H1 (cell line): ENCODE measurements around the gene DVL2. TPM values are rescaled to one million over a fixed set of nuclear protein-coding genes. Genes with fewer than 3 reads are reported as not detected.

Source experiments
- CTCF ChIA-PET: fragments of 300-600 bp; sonication (Branson Sonifier 250); formaldehyde crosslinking; loops from one replicate; lab custom pipeline; 2021; ENCODE audit not compliant: partially characterized antibody; lab: Charles Lee
- POLR2A ChIA-PET: fragments of 300-600 bp; sonication (Branson Sonifier 250); formaldehyde crosslinking; loops from one replicate; lab custom pipeline; 2021; ENCODE audit warnings: inconsistent platforms; ENCODE audit not compliant: partially characterized antibody; lab: Charles Lee
- DNase-seq, 2 experiments: peaks; one replicate each; pipeline versions ENCODE4 v3.0.0 to v3.0.0-alpha.2; 2010 to 2022; ENCODE audit warnings: low spot score in 2 of 2, low read depth in 1 of 2, mixed read lengths in 1 of 2
- FAIRE-seq: peaks from 2 replicates; lab custom pipeline; 2011; peaks lifted over from hg19 to GRCh38; lab: Jason Lieb, UNC
- H2AFZ ChIP-seq: 2 replicates; pipeline ENCODE4 v1.8.1; 2012; ENCODE audit warnings: low read length, inconsistent platforms
- H2AK5ac ChIP-seq: 2 replicates; pipeline ENCODE4 v1.6.1; 2013; ENCODE audit warnings: low read depth, low read length
- H2BK120ac ChIP-seq: replicated peaks from 2 replicates; pipeline ENCODE3; 2013; ENCODE audit warnings: low read depth, low read length, inconsistent platforms
- H2BK12ac ChIP-seq: 2 replicates; pipeline ENCODE4 v1.6.1; 2013; ENCODE audit warnings: low read depth, low read length
- H2BK15ac ChIP-seq: 2 replicates; pipeline ENCODE4 v1.6.1; 2013; ENCODE audit warnings: low read length
- H2BK20ac ChIP-seq: 2 replicates; pipeline ENCODE4 v1.6.1; 2013; ENCODE audit warnings: low read length
- H2BK5ac ChIP-seq: 2 replicates; pipeline ENCODE4 v1.6.1; 2013; ENCODE audit warnings: low read depth, low read length
- H3K14ac ChIP-seq: 2 replicates; pipeline ENCODE4 v1.6.1; 2013; ENCODE audit warnings: inconsistent platforms; ENCODE audit not compliant: insufficient read length
- H3K18ac ChIP-seq: 2 replicates; pipeline ENCODE4 v1.6.1; 2013; ENCODE audit warnings: low read length; ENCODE audit errors: extremely low read depth
- H3K23ac ChIP-seq: 2 replicates; pipeline ENCODE4 v1.6.1; 2013; ENCODE audit warnings: inconsistent platforms; ENCODE audit not compliant: insufficient read length
- H3K23me2 ChIP-seq: 2 replicates; pipeline ENCODE4 v1.6.1; 2013; ENCODE audit warnings: low read depth, low read length
- H3K27ac ChIP-seq: 2 replicates; pipeline ENCODE4 v1.6.1; 2011; ENCODE audit warnings: low read depth, low read length, inconsistent platforms
- H3K27me3 ChIP-seq, 4 experiments: replicated peaks in 1 of 4; 1 replicate in 1 of 4; 2 replicates in 3 of 4; pipeline versions ENCODE4 v1.6.1 to v1.8.1; 2011 to 2013; ENCODE audit warnings: low read length in 3 of 4, mild to moderate bottlenecking in 3 of 4, inconsistent platforms in 2 of 4, mixed read lengths in 2 of 4, moderate library complexity in 1 of 4; ENCODE audit not compliant: control insufficient read depth in 3 of 4, insufficient read depth in 3 of 4; ENCODE audit errors: extremely low read depth in 1 of 4
- H3K36me3 ChIP-seq, 4 experiments: 2 replicates each; pipeline versions ENCODE4 v1.6.1 to v1.8.1; 2011 to 2013; ENCODE audit warnings: mild to moderate bottlenecking in 4 of 4, low read length in 3 of 4, moderate library complexity in 2 of 4, control low read depth in 1 of 4, inconsistent platforms in 1 of 4; ENCODE audit not compliant: insufficient read depth in 4 of 4, control insufficient read depth in 2 of 4
- H3K4ac ChIP-seq: replicated peaks from 2 replicates; pipeline ENCODE3; 2013; ENCODE audit warnings: low read length, low read depth, mixed read lengths, inconsistent platforms; ENCODE audit not compliant: insufficient read length
- H3K4me1 ChIP-seq, 4 experiments: replicated peaks in 1 of 4; 1 replicate in 1 of 4; 2 replicates in 3 of 4; pipeline versions ENCODE4 v1.6.1 to v1.8.1; 2011 to 2013; ENCODE audit warnings: low read length in 3 of 4, inconsistent platforms in 2 of 4, mixed read lengths in 1 of 4; ENCODE audit not compliant: insufficient read depth in 4 of 4, control insufficient read depth in 3 of 4
- H3K4me2 ChIP-seq, 2 experiments: 2 replicates each; pipeline versions ENCODE4 v1.6.1 to v1.8.1; 2011 to 2013; ENCODE audit warnings: low read depth in 2 of 2, low read length in 2 of 2, control low read depth in 1 of 2, inconsistent platforms in 1 of 2, mild to moderate bottlenecking in 1 of 2; ENCODE audit not compliant: insufficient read depth in 1 of 2
- H3K4me3 ChIP-seq, 4 experiments: fragments of 200-600, 300-600 bp in 1 of 4; sonication (generic), shearing (Covaris generic), sonication (Bioruptor Twin) in 1 of 4; 2 replicates each; pipeline versions ENCODE4 v1.5.1 to v1.8.1; 2011 to 2016; ENCODE audit warnings: low read length in 4 of 4, low read depth in 3 of 4, control low read depth in 2 of 4, inconsistent platforms in 2 of 4, mild to moderate bottlenecking in 2 of 4, mixed read lengths in 1 of 4, moderate library complexity in 1 of 4; ENCODE audit not compliant: insufficient read depth in 2 of 4; ENCODE audit errors: extremely low read depth in 1 of 4
- H3K56ac ChIP-seq: replicated peaks from 2 replicates; pipeline ENCODE3; 2013; ENCODE audit warnings: low read depth, mild to moderate bottlenecking, mixed read lengths, low read length, inconsistent platforms; ENCODE audit not compliant: insufficient read length
- H3K79me1 ChIP-seq: 2 replicates; pipeline ENCODE4 v1.6.1; 2013; ENCODE audit warnings: low read depth, low read length, control low read depth
- H3K79me2 ChIP-seq, 2 experiments: 2 replicates each; pipeline versions ENCODE4 v1.6.1 to v1.8.1; 2012 to 2013; ENCODE audit warnings: low read length in 2 of 2, mild to moderate bottlenecking in 2 of 2, inconsistent platforms in 1 of 2; ENCODE audit not compliant: insufficient read depth in 2 of 2, control insufficient read depth in 1 of 2
- H3K9ac ChIP-seq, 4 experiments: replicated peaks in 1 of 4; 1 replicate in 1 of 4; 2 replicates in 3 of 4; pipeline versions ENCODE4 v1.6.1 to v1.8.1; 2011 to 2013; ENCODE audit warnings: low read depth in 3 of 4, low read length in 3 of 4, control low read depth in 2 of 4, mild to moderate bottlenecking in 2 of 4, moderate library complexity in 2 of 4, inconsistent platforms in 1 of 4; ENCODE audit errors: extremely low read depth in 1 of 4
- H3K9me3 ChIP-seq, 2 experiments: 2 replicates each; pipeline versions ENCODE4 v1.6.1 to v1.8.1; 2012 to 2013; ENCODE audit warnings: mild to moderate bottlenecking in 2 of 2, moderate library complexity in 2 of 2, control low read depth in 1 of 2, inconsistent platforms in 1 of 2, low read depth in 1 of 2, low read length in 1 of 2, mixed read lengths in 1 of 2; ENCODE audit not compliant: insufficient read depth in 2 of 2
- H4K20me1 ChIP-seq, 2 experiments: replicated peaks in 1 of 2; 2 replicates each; pipeline versions ENCODE3 to v1.8.1; 2011 to 2013; ENCODE audit warnings: inconsistent platforms in 2 of 2, low read length in 2 of 2, mild to moderate bottlenecking in 1 of 2; ENCODE audit not compliant: insufficient read depth in 2 of 2, control insufficient read depth in 1 of 2
- H4K5ac ChIP-seq: 2 replicates; pipeline ENCODE4 v1.6.1; 2013; ENCODE audit warnings: low read length, low read depth, mixed read lengths, inconsistent platforms; ENCODE audit not compliant: insufficient read length
- H4K8ac ChIP-seq: 2 replicates; pipeline ENCODE4 v1.8.0; 2013; ENCODE audit warnings: mild to moderate bottlenecking, moderate library complexity, low read length, inconsistent platforms; ENCODE audit not compliant: insufficient read depth; ENCODE audit errors: extremely low read depth
- H4K91ac ChIP-seq: replicated peaks from 2 replicates; pipeline ENCODE3; 2013; ENCODE audit warnings: low read length, mixed read lengths, inconsistent platforms; ENCODE audit not compliant: insufficient read length
- BACH1 ChIP-seq: IDR thresholded peaks from 2 replicates; pipeline ENCODE4 v1.6.1; 2012; ENCODE audit warnings: low read length, improper control_type of control experiment
- CBX5 ChIP-seq: fragments of 300-800, 300-1000 bp; sonication (generic); IDR thresholded peaks from 2 replicates; pipeline ENCODE4 v1.7.1; 2016; ENCODE audit warnings: antibody characterized with exemption, low read length, low read depth
- CEBPB ChIP-seq: IDR thresholded peaks from 2 replicates; pipeline ENCODE4 v1.6.1; 2012; ENCODE audit warnings: low read depth, low read length
- CHD2 ChIP-seq: IDR thresholded peaks from 2 replicates; pipeline ENCODE4 v1.6.1; 2012; ENCODE audit warnings: low read length, improper control_type of control experiment
- KDM1A ChIP-seq: fragments of 200-600, 300-600 bp; sonication (generic); IDR thresholded peaks from 2 replicates; pipeline ENCODE4 v1.7.1; 2016; ENCODE audit warnings: mild to moderate bottlenecking, low read length, borderline replicate concordance
- POLR2AphosphoS5 ChIP-seq: IDR thresholded peaks from 2 replicates; pipeline ENCODE4 v1.6.1; 2011; ENCODE audit warnings: low read depth, low read length
- RFX5 ChIP-seq: IDR thresholded peaks from 2 replicates; pipeline ENCODE4 v1.6.1; 2011; ENCODE audit warnings: low read depth, low read length, improper control_type of control experiment, borderline replicate concordance
- SP2 ChIP-seq: IDR thresholded peaks from 2 replicates; pipeline ENCODE4 v1.6.1; 2012; ENCODE audit warnings: mild to moderate bottlenecking, low read length, inconsistent platforms
- SRF ChIP-seq: IDR thresholded peaks from 2 replicates; pipeline ENCODE4 v1.6.1; 2011; ENCODE audit warnings: mild to moderate bottlenecking, low read depth, low read length, moderate library complexity
- TCF12 ChIP-seq: IDR thresholded peaks from 2 replicates; pipeline ENCODE4 v1.6.1; 2011; ENCODE audit warnings: low read depth, mild to moderate bottlenecking, low read length
- WGBS, 2 experiments: shearing (Covaris generic) in 1 of 2; methylation state at CpG; one replicate each; pipeline versions ENCODE4 v1.1.6 to v1.1.7; 2013 to 2015; ENCODE audit warnings: low lambda C conversion rate in 2 of 2, mixed read lengths in 2 of 2, inconsistent platforms in 1 of 2, low coverage in 1 of 2, missing lambda C conversion rate in 1 of 2; ENCODE audit not compliant: insufficient replicate concordance in 2 of 2, insufficient coverage in 1 of 2, insufficient read length in 1 of 2; ENCODE audit errors: extremely low coverage in 1 of 2, missing lambda C conversion rate in 1 of 2; 5-methylcytosine and 5-hydroxymethylcytosine counted together
- polyA plus RNA-seq, 7 experiments: library from polyadenylated mRNA; depleted of rRNA in 3 of 7; stranded (reverse) in 5 of 7; unstranded in 2 of 7; fragments of >200 nt in 5 of 7; fragments of 200-250 nt in 2 of 7; gene quantifications; 1 replicate in 5 of 7; 2 replicates in 1 of 7; 4 replicates in 1 of 7; pipeline versions ENCODE4 v1.2.1 to v1.2.3, GENCODE V29; 2011 to 2013; ENCODE audit warnings: missing spikeins in 2 of 7, mixed read lengths in 2 of 7
- total RNA-seq: library from RNA; stranded (reverse); fragmentation: NEBNext Ultra II Directional; extraction: Animal tissue kit (Norgen Biotek cat#: 25700); gene quantifications from 2 replicates; pipeline ENCODE4 v1.2.1, GENCODE V29; 2021

DVL2 gene
- total and polyA plus RNA-seq, 2 of the 8 experiments (the other 6 are each of a cell fraction or from before 2014, with no cell fraction given), result 19.0 to 59.6 TPM

DNA sequence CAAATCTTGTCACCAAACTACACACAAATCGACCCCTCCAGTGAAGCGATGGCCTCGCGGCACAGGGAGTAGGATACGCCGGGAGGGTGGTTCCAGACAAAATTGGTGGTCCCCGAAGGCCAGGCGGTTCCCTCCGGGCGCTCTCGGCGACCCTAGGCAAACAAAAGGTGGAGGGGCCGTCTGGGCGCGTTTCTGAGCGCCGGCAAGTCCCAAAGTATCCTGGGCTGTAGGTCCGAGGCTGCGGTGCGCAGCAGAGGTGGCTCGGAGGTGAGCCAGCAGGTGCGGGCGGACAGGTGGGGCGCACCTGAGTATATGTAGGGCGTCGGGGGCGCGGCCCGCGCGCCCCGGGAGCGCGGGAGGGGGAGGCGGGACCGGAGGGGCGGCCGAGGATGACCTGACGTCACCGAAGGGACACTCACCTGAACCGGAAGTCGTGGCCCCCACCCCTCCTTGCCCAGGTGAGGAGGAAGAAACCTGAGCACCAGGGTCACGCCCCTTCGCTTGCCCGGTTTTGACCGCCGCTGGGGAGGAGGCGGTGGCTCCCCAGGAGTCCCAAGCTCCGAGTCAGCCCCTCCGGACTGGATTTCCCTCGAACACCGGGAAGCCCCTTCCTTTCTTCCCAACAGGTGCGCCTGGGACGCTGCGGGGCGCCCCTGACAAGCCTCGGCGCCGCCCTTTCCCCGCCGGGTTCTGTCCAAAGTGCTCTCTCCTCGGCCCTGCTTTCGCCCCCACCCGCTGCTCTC is 28.0 kb upstream of the DVL2 start, which contains the start of gene CLDN7:
CLDN7 (minus strand) TSS at position 287 of the 743 bp plus-strand sequence. CDS start 435 bp downstream, outside the sequence.
- H3K23ac ChIP-seq, result no peak within 1 kb of the TSS
- peak within 1 kb of the TSS; percentile 98 for H2BK12ac ChIP-seq
- DNase-seq (peak; percentile 90 to 94), FAIRE-seq (no peak)
- peak within 1 kb of the TSS; percentile 20; the same call in 1 of the 2 replicates for H2BK15ac ChIP-seq
- no peaks in the 10 kb centered on the region for H3K27me3 ChIP-seq
- POLR2A ChIA-PET, result interaction anchor here (0.6 to 13.7 kb wide), 27 partner anchors 8 to 298 kb away, joined by 3 to 159 read pairs (median 6); partner anchors contain the start of genes ACADVL, CTDNEP1, DLG4 and DVL2
- H4K5ac ChIP-seq, result peak within 1 kb of the TSS; percentile 75
- H3K79me1 ChIP-seq, result peaks cover 9% of the 10 kb centered on the region
- no peak within 1 kb of the TSS for H2BK20ac ChIP-seq
- H3K4me3 ChIP-seq, result peak within 1 kb of the TSS; percentile 93 to 98 (median 96)
- H3K9me3 ChIP-seq, result no peaks in the 10 kb centered on the region
- peaks cover 0 to 31% of the 10 kb centered on the region in 2 experiments; a peak in 2 of 4 replicates for H3K79me2 ChIP-seq
- peak within 1 kb of the TSS; percentile 94 to 98 (median 98) for H3K9ac ChIP-seq
- peak within 1 kb of the TSS; percentile 98 for H4K8ac ChIP-seq
- peak within 1 kb of the TSS; percentile 96 for H3K4ac ChIP-seq
- no peak within 1 kb of the TSS for H2BK120ac ChIP-seq
- H2BK5ac ChIP-seq, result peak within 1 kb of the TSS; percentile 98
- peak within 1 kb of the TSS; percentile 91 for H3K27ac ChIP-seq
- peaks cover 0 to 25% (median 12%) of the 10 kb centered on the region in 4 experiments; a peak in 5 of 8 replicates for H3K36me3 ChIP-seq
- H3K4me2 ChIP-seq, result peak within 1 kb of the TSS; percentile 91 to 97
- 2% methylated on average over 36 of the region's 64 CpGs; no CpG with 5 or more reads in 1 of the 2 experiments for WGBS, 2 experiments
- H3K56ac ChIP-seq, result peak within 1 kb of the TSS; percentile 61
- H4K91ac ChIP-seq, result peak within 1 kb of the TSS; percentile 95
- peaks cover 5 to 15% (median 7%) of the 10 kb centered on the region in 4 experiments; a peak in 6 of 7 replicates for H3K4me1 ChIP-seq
- peaks cover 6 to 11% of the 10 kb centered on the region in 2 experiments for H4K20me1 ChIP-seq
- H2AFZ ChIP-seq, result no peak within 1 kb of the TSS; the same call in 1 of the 2 replicates
- CTCF ChIA-PET, result interaction anchor here (1.0 to 1.5 kb wide), 4 partner anchors 11 to 49 kb away, joined by 3 to 4 read pairs (median 4); partner anchors contain the start of genes CTDNEP1 and SLC2A4
- peak within 1 kb of the TSS; percentile 99 for H2AK5ac ChIP-seq
- peak within 1 kb of the TSS; percentile 73 for H3K14ac ChIP-seq
- peaks cover 13% of the 10 kb centered on the region for H3K23me2 ChIP-seq
- peak within 1 kb of the TSS; percentile 94 for H3K18ac ChIP-seq
- TF ChIP-seq CBX5, result no peak
- TF ChIP-seq KDM1A, result no peak
- TF ChIP-seq CEBPB, result no peak
- peak; percentile 86; the same call in 1 of the 2 replicates for TF ChIP-seq TCF12
- no peak for TF ChIP-seq SRF
- TF ChIP-seq POLR2AphosphoS5, result peak; percentile 98
- no peak for TF ChIP-seq BACH1
- no peak for TF ChIP-seq CHD2
- TF ChIP-seq SP2, result no peak
- no peak for TF ChIP-seq RFX5
